ENCODE measurements around the gene NCOA3. TPM values are rescaled to one million over a fixed set of nuclear protein-coding genes. Genes with fewer than 3 reads are reported as not detected.

NCOA3 gene
- total RNA-seq, 1 experiment from 2014 or later, result 23.3 TPM

DNA sequence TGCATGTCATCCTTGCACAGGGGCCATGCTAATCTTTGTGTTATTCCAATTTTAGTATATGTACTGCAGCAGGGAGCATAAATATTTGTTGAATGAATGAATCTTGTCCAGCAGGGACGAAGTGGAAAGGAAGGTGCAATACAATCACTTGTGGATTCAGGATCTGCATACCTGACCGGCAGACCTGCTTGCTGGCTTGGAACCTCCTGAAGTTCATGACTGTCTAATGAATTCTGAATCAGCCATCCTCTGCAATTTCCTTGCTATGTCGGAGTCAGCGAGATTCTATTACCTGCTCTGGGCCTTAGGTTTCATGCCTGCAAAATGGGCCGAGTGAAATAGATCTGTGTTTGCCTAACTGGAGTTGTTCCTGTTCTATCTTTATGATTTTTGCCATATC is 17.4 kb upstream of the NCOA3 start:
- WGBS (ENCODE audit: extremely low coverage, insufficient read length, low lambda C conversion rate), result no CpG with 5 or more reads among the region's 5 CpGs
- DNase-seq, result no peak
- H4K5ac ChIP-seq (ENCODE audit: insufficient read length, low read depth, low read length), result no peak overlapping the region
- H3K9ac ChIP-seq (ENCODE audit: extremely low read depth, insufficient read length, low read length), result no peak overlapping the region
- no peak overlapping the region for H3K4ac ChIP-seq (ENCODE audit: low read depth, low read length)
- no peak overlapping the region for H4K8ac ChIP-seq (replicated peaks; ENCODE audit: insufficient read length, low read depth, low read length)
- no peaks in the 10 kb centered on the region for H3K79me2 ChIP-seq (ENCODE audit: insufficient read depth, low read length)
- H4K20me1 ChIP-seq (ENCODE audit: control insufficient read depth, insufficient read depth, insufficient read length), result no peaks in the 10 kb centered on the region
- no peak overlapping the region for H3T11ph ChIP-seq (ENCODE audit: low read length)
- H2BK12ac ChIP-seq (ENCODE audit: insufficient read length, low read depth, low read length), result no peak overlapping the region
- Mint-ChIP-seq H3K9me3 (no peaks in the 10 kb centered on the region), H3K36me3 (ENCODE audit: insufficient read depth in 1 of 3, low read depth in 3 of 3) (no peaks in the 10 kb centered on the region), H3K27me3 (ENCODE audit: low read depth) (no peaks in the 10 kb centered on the region), H3K27ac (no peak overlapping the region), H3K4me1 (peaks cover 6 to 8% of the 10 kb centered on the region in 2 experiments), H3K4me3 (no peak overlapping the region)
- H2AFZ ChIP-seq (ENCODE audit: low read length), result no peak overlapping the region
- H3K4me2 ChIP-seq (ENCODE audit: insufficient read depth, insufficient read length, low read length), result no peak overlapping the region
- no peak overlapping the region for H2BK20ac ChIP-seq (ENCODE audit: low read depth, low read length, poor library complexity, severe bottlenecking)
- H3K56ac ChIP-seq (ENCODE audit: insufficient read length, low read depth, low read length), result no peak overlapping the region
- no peaks in the 10 kb centered on the region for H3K4me1 ChIP-seq (ENCODE audit: insufficient read depth, low read length)
- H2BK15ac ChIP-seq (ENCODE audit: low read depth, low read length), result no peak overlapping the region
- no peak overlapping the region for H4K91ac ChIP-seq (ENCODE audit: insufficient read length, low read depth, low read length)
- no peak overlapping the region for H2BK5ac ChIP-seq (ENCODE audit: insufficient read length, low read length)
- TF ChIP-seq, protein P1, sequence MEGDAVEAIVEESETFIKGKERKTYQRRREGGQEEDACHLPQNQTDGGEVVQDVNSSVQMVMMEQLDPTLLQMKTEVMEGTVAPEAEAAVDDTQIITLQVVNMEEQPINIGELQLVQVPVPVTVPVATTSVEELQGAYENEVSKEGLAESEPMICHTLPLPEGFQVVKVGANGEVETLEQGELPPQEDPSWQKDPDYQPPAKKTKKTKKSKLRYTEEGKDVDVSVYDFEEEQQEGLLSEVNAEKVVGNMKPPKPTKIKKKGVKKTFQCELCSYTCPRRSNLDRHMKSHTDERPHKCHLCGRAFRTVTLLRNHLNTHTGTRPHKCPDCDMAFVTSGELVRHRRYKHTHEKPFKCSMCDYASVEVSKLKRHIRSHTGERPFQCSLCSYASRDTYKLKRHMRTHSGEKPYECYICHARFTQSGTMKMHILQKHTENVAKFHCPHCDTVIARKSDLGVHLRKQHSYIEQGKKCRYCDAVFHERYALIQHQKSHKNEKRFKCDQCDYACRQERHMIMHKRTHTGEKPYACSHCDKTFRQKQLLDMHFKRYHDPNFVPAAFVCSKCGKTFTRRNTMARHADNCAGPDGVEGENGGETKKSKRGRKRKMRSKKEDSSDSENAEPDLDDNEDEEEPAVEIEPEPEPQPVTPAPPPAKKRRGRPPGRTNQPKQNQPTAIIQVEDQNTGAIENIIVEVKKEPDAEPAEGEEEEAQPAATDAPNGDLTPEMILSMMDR (conservative IDR thresholded peaks at IDR 0.05), result no peak
- no peak overlapping the region for H2AK5ac ChIP-seq (ENCODE audit: insufficient read length, low read length)
- no peak overlapping the region for H2BK120ac ChIP-seq (ENCODE audit: low read depth, low read length, poor library complexity, severe bottlenecking)
- no peak overlapping the region for H3K23ac ChIP-seq (ENCODE audit: insufficient read length, low read depth, low read length)
- no peak overlapping the region for H3K14ac ChIP-seq (ENCODE audit: insufficient read depth, low read length)
- no peaks in the 10 kb centered on the region for H3K9me3 ChIP-seq (ENCODE audit: control insufficient read depth, low read depth, low read length)
- H3K23me2 ChIP-seq (ENCODE audit: insufficient read length, low read depth, low read length, poor library complexity, severe bottlenecking), result no peaks in the 10 kb centered on the region
- H3K27me3 ChIP-seq (ENCODE audit: insufficient read depth, low read length), result no peaks in the 10 kb centered on the region
- H3K27ac ChIP-seq (ENCODE audit: insufficient read length, low read depth, low read length), result no peak overlapping the region
- H3K18ac ChIP-seq (ENCODE audit: insufficient read length, low read depth, low read length), result no peak overlapping the region
- no peaks in the 10 kb centered on the region for H3K79me1 ChIP-seq (ENCODE audit: insufficient read depth, low read depth, low read length, poor library complexity, severe bottlenecking)

Data from H9 (cell line).